Left colon (tissue), 2 donors: ENCODE measurements around the gene TMEM135. TPM values are rescaled to one million over a fixed set of nuclear protein-coding genes. Genes with fewer than 3 reads are reported as not detected.
"Not testable (repeated sequence)": the region's sequence is repeated elsewhere in the genome, so short reads cannot be mapped to it uniquely, and the experiment has no call there.

ENCODE experiments used
- ATAC-seq: fragments of 200-7000 bp; cut with Tn5 transposase; one replicate; pipeline ENCODE4 v1.9.1; 2020; ENCODE audit warnings: mild to moderate bottlenecking, moderate library complexity
- DNase-seq, 2 donors: peaks; one replicate each; pipeline ENCODE4 v3.0.0-alpha.2; 2020
- intact Hi-C, 2 donors: fragments of 100-400 bp; cut with DNase I in 1 of 2; cut with micrococcal nuclease in 1 of 2; formaldehyde crosslinking; loops; one replicate each; pipeline versions ENCODE4 v1.11.2 to v1.14.0; 2022; cut with DNase I, micrococcal nuclease
- total RNA-seq, 2 donors: library from RNA; stranded (reverse); fragmentation: NEBNext Ultra II Directional; extraction: Animal tissue kit (Norgen Biotek cat#: 25700); gene quantifications; one replicate each; pipeline ENCODE4 v1.2.1, GENCODE V29; 2021
- donor health status: DM: no; HTN: no; CAD: no.
- donor health status: DM: yes; HTN: yes; CAD: no.

TMEM135 gene
- total RNA-seq, 2 donors from 2014 or later: 37.2 to 38.8 TPM

GRCh38 chr11:87265979-87266378 is 228.2 kb downstream of the TMEM135 start:
- intact Hi-C loops: no loop called here
- ATAC-seq (no peak), DNase-seq (no peak)

DNA sequence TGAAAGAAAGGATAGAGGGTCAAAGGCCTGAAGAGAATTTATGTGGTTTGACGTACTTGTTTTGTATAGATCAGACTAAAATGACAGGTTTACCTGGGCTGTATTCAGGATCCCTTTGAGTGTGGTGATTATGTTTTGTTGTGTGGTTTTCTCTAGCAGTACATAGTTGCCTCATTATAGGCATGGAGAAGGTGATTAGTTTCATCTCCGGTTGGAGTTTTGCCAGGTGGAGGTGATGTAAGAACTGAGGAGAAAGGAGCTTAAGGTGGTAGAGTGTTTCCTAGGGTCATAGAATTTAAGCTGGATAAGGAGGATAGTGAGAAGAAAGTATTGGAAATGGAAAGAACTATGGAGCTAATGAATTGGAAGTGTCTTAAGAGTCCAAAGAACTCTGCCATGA is 229.0 kb downstream of the TMEM135 start:
- DNase-seq (no peak), ATAC-seq (no peak)
- intact Hi-C loops: no loop called here

GRCh38 chr11:87271951-87272350 is 234.2 kb downstream of the TMEM135 start:
- intact Hi-C loops, ATAC-seq: not testable (repeated sequence)

DNA sequence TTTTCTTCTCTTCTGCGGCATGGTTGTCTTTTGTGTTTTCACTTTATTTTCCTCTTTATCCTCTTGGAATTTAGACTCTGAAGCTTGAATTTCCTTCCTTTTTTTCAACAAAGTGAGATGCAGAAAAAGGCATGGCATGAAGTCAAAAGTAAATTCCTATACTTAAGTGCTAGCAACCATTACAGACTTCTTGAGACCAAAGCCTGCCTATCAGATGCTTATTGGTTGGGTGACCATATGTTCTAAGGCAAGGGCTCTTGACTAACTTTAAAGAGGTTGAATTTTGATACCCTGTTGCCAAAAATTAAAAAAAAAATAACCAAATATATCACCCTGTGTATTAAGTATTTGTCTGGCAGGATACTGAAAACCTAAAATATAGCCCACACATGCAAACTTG is 237.4 kb downstream of the TMEM135 start:
- ATAC-seq: no peak
- DNase-seq: no peak
- intact Hi-C loops: loop anchor here in 1 of 2 donors (5.0 kb wide), 1 partner anchor 333 kb away; no protein-coding TSS in a partner anchor

More at GRCh38 chr11:87271951-87272350, 234.2 kb downstream of the TMEM135 start:
- not testable (repeated sequence) for DNase-seq

DNA sequence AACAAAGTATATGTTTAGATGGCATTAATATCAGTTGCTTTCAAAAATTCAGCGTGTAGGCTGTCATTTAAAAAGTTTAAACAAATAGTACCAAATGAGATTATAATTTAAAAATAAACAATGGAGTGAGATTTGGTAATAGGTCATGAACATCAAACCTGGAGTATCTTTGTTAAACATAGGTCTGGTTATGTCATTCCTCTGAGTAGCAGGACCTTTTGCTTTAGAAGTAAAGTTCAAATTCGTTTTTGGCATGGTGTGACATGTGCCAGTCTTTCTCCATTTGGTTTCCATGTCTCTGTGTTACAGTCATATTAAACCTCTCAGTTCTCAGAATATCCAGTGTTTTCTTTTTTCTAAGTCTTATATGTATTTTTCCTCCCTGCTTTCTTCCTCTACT is 242.4 kb downstream of the TMEM135 start:
- ATAC-seq (no peak), DNase-seq (no peak)
- intact Hi-C loops: no loop called here

DNA sequence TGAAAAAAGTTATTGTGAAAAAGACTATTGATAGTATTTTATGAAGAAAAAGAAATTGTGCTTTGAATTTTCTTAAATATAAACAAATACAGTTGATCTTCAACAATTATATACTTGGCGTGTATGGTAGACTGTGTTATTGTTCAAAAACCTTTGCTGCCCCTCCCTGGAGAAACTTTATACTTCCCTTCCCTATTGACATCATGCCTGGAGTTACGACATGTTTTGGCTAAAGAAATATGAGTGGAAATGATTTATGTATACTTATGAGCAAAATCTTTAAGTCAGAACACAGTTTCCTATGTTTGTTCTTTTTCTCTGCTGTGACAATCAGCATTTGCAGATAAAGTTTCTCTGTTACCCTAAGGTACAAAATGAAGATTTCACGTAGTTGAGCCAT is 243.8 kb downstream of the TMEM135 start:
- DNase-seq (no peak), ATAC-seq (peak; percentile 47)
- intact Hi-C loops: no loop called here

GRCh38 chr11:87284306-87284705 is 246.6 kb downstream of the TMEM135 start:
- DNase-seq (no peak), ATAC-seq (no peak)
- intact Hi-C loops: no loop called here

- intact Hi-C loops, DNase-seq, ATAC-seq: not testable (repeated sequence)
Observed at GRCh38 chr11:87285674-87286073, 247.9 kb downstream of the TMEM135 start.

DNA sequence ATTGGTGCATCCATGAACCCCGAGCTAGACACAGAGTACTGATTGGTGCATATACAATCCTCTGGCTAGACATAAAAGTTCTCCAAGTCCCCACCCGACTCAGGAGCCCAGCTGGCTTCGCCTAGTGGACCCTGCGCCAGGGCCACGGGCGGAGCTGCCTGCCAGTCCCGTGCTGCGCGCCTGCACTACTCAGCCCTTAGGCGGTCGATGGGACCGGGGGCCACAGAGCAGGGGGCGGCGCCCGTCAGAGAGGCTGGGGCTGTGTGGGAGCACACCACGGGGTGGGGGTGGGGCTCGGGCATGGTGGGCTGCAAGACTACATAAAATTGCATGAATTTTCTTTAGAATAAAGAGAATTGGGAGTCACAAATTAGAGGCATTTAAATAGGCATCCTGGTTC is 248.6 kb downstream of the TMEM135 start:
- intact Hi-C loops: no loop called here
- ATAC-seq (no peak), DNase-seq (no peak)

DNA sequence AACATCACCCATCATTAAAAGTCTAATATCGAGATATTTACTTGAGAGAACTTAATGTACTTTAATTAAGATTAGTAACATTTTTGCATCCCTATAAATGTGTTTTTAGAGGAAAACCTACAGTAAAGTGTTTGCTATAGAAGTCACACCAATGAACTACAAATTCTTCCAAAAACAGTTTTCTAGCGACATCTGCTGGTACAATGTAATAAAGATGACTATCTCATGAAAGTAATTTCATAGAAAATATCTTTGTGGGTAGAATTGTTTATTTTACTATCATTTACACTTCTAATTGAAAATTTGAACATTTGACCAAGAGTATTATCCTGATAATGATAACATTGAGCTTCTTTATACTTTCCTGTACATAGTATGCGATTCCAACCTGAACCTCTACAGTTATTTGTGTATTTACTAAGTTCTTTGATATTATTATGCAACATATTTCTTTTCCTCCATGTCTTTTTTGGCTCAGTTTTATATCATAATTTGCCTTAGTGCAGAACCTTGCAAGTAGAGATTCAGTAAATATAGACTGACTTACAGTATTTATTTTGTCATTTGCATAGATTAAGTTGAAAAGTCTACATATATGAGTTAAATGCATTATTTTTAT is 252.7 kb downstream of the TMEM135 start:
- intact Hi-C loops: loop anchor here in 1 of 2 donors (10.0 kb wide), 1 partner anchor 426 kb away; no protein-coding TSS in a partner anchor
- peak; percentile 38 for ATAC-seq
- no peak for DNase-seq

DNA sequence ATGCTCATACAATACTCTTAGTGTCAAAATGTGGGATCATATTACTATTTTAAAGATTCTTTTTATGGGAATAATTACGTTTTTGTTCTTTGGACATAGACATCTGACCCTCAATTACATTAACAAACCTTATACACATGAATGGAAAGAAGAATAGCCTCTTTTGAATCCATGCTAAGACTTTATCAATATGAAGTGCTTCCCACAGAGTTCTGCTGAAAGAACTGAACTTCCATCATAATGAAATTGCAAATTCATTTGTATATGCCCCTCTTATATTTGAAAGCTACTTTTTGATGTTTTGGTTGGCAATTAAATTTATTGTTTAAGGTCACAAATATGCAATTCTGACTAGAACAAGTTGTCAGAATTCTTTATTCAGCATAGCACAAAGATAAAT is 254.9 kb downstream of the TMEM135 start:
- ATAC-seq (no peak), DNase-seq (no peak)
- intact Hi-C loops: loop anchor here in 1 of 2 donors (10.0 kb wide), 1 partner anchor 428 kb away; no protein-coding TSS in a partner anchor

DNA sequence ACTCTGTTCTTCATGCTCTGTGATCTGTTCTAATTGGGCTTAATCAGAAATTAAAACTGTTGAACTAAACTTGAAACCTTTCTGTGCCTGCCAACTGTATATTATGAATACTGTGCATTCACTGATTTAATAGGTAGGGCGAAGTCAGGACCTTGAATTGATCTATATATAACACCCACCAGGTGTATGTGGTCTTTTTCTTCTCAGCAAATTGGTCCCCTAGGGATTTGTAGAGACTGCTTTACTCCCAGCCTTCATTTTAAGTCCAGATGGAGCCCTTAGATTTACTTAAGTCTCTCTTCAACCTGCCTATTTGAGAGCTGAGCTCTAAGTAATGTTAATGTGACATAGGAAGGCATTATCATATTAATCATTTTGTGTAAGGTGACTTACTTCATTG is 257.5 kb downstream of the TMEM135 start:
- intact Hi-C loops: loop anchor here in 1 of 2 donors (10.0 kb wide), 1 partner anchor 430 kb away; no protein-coding TSS in a partner anchor
- DNase-seq (no peak), ATAC-seq (no peak)

DNA sequence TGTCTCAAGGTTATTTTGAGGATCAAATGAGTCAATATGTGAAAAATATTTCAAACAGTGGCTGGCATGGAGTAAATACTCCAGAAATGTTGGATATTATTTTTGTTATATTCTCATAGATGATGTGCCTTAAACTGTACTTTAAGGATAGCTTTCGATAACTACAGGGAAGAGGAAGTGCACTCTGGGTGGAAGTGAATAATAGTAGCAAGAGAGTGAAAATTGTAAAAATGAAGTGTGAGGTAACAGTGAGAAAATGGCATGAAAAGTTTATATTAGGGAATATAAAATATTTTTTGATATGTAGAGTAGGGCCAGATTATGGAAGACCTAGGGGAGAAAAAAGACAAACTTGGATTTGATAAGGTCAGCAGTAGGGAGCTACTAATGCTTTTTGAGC is 258.9 kb downstream of the TMEM135 start:
- intact Hi-C loops: loop anchor here in 1 of 2 donors (10.0 kb wide), 1 partner anchor 432 kb away; no protein-coding TSS in a partner anchor
- DNase-seq (no peak), ATAC-seq (no peak)

DNA sequence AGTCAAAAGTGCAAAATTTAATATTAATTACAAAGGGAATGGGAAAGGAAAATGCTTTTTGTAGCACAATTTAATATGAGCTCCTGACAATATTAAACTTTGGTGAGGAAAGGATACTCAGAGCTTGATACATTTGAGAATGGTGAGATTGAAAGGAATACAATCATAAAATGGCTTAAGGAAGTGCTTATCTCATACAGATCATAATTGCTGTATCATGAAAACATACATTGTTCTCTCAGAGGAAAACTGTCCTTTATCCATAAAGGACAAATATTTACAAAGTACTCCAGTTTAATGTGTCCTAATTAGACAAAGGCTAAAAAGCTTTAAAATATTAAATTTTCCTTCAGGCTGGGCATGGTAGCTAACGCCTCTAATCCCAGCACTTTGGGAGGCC is 260.4 kb downstream of the TMEM135 start:
- intact Hi-C loops: loop anchor here in 1 of 2 donors (10.0 kb wide), 1 partner anchor 433 kb away; no protein-coding TSS in a partner anchor
- ATAC-seq: peak; percentile 73

DNA sequence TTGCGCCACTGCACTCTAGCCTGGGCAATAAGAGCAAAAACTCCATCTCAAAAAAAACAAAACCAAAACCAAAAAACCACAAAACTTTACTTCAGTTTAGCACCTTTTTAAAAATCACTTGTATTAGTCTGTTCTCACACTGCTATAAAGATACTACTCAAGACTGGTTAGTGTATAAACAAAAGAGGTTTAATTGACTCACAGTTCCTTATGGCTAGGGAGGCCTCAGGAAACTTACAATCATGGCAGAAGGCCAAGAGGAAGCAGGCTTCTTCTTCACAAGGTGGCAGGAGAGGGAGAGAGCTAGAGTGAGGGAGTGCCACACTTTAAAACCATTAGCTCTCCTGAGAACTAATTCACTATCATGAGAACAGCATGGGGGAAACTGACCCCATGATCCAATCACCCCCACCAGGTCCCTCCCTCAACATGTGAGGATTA is 261.3 kb downstream of the TMEM135 start:
- ATAC-seq (peak; percentile 77), DNase-seq (peak; percentile 33 to 71)
- intact Hi-C loops: loop anchor here in 1 of 2 donors (10.0 kb wide), 1 partner anchor 434 kb away; no protein-coding TSS in a partner anchor

More for the DNA sequence above, 260.4 kb downstream of the TMEM135 start:
- no peak for DNase-seq

- intact Hi-C loops: no loop called here
- ATAC-seq: peak; percentile 68
- DNase-seq: peak; percentile 26 to 40
Observed at GRCh38 chr11:87300640-87301380, 263.1 kb downstream of the TMEM135 start.

DNA sequence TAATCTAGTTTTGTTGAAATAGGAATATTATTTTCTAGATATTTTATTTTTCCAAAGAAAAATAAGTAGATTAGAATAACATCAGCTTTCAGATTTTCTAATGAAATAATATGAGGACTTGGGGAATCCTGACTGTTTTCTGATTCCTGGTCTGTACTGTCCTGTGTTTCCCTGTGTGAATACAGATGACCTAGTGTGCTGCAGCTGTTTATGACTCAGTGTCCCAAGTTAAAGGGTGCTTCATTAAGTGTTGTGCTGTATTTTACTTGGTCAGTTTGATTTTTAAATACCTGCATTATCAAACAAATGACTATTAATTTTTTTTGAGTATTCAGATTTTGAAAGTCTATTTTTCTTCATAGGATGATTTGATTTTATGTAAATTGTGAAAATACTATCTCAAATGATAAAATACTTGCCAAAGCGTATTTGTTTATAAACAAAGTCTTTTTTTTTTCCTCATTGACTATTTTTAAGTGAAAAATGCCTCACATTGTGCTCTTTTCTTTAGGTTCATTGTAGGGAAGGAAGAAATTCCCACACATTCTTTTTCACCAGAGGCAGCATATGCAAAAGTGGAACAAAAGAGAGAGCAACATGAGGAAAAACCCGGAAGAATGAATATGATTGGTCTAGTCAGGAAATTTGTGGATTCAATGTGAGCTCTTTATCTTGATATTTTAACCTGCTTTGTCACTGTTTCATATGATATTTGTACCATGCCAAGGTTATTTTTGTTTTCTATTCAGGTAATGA is 264.2 kb downstream of the TMEM135 start:
- intact Hi-C loops: no loop called here
- ATAC-seq: no peak

GRCh38 chr11:87304412-87304811 is 266.7 kb downstream of the TMEM135 start:
- intact Hi-C loops: no loop called here
- ATAC-seq (no peak), DNase-seq (no peak)

More for the DNA sequence above, 264.2 kb downstream of the TMEM135 start:
- no peak for DNase-seq

DNA sequence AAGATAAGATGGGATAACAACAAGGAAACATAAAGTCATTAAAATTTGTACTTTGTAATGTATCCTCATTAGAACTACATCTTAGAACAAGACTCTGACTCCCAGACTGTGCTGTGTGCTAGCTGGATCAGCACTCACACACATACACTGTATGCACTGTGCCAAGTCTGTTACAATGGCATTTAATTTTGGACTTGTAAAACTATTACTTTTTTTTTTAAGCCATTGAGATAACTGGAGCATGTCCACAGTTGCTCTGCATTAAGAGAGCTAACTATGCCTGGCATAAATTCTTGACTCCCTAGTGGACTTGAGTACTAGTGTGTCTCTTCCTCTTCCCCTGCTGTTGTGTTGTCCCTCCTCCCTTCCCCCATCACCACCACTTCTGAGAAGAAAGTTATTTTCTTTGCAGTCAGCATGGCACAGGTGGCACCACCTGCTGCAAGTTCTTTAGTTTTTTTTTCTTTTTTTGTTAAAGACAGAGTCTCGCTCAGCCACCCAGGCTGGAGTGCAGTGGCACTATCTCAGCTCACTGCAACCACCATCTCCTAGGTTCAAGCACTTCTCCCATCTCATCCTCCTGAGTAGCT is 268.6 kb downstream of the TMEM135 start:
- DNase-seq: no peak
- intact Hi-C loops: no loop called here
- no peak for ATAC-seq
